ENCODE results near the gene OSBPL10.
"Not testable (repeated sequence)": the region's sequence is repeated elsewhere in the genome, so short reads cannot be mapped to it uniquely, and the experiment has no call there.

Gene OSBPL10

GRCh38 chr3:31882431-31882830 is 98.6 kb downstream of the OSBPL10 start:
- no peak for DNase-seq

GRCh38 chr3:31880482-31881078 is 100.5 kb downstream of the OSBPL10 start:
- no peak for DNase-seq

GRCh38 chr3:31880020-31880419 is 101.0 kb downstream of the OSBPL10 start:
- peak; percentile 8 to 34 for DNase-seq

DNA sequence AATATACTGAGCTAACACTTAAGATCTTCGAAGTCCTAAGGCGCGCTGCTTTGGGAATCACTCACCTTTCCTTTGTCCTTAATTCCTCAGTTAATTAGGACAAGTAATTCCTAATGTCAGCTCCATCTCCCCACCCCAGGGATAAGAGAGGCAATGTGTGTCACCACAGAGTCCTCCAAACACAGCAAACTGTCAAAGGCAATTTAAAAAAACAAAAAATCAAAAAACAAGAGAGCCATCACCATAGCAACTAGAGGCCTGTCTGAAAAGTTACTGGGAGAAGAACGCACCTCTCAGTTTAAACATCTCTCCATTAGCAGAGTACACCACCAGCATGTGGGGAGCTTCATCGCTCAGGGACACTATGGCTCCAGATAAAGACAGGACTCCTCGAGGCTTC is 101.7 kb downstream of the OSBPL10 start:
- no peak for DNase-seq

GRCh38 chr3:31878231-31878838 is 102.7 kb downstream of the OSBPL10 start:
- no peak for DNase-seq

GRCh38 chr3:31876331-31876730 is 104.7 kb downstream of the OSBPL10 start:
- DNase-seq, result no peak

GRCh38 chr3:31875437-31875836 is 105.6 kb downstream of the OSBPL10 start:
- DNase-seq, result no peak

DNA sequence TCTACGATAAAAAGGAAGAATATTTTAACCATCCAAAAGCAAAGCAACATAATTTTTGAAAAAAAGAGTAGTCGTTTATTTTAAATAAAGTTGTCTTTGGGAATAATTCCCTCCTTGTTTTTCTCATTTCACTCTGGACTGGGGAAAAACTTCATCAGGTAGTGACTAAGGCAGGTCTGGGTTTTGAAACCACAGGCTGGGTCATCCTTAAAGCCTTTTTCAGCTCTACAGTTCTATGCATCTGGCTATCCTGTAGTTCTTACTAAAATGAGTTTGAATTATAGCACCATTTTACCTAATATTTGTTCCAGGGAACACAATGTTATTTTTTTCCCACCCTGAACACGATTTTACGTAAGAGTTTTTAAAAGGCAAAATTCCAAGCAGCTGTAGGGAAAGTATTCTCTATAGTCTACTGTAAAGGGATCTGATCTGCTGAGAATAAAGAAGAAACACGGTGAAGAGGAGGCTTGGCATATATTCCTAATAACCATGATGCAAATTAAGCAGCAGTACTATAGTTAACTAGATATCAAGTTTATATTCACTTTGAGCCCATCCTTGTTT is 107.7 kb downstream of the OSBPL10 start:
- DNase-seq, result no peak

GRCh38 chr3:31871939-31872507 is 109.0 kb downstream of the OSBPL10 start:
- DNase-seq, result peak in 1 of 2 donors; percentile 1

- not testable (repeated sequence) for DNase-seq
These were observed 111.0 kb downstream of the OSBPL10 start for GRCh38 chr3:31870111-31870510.

DNA sequence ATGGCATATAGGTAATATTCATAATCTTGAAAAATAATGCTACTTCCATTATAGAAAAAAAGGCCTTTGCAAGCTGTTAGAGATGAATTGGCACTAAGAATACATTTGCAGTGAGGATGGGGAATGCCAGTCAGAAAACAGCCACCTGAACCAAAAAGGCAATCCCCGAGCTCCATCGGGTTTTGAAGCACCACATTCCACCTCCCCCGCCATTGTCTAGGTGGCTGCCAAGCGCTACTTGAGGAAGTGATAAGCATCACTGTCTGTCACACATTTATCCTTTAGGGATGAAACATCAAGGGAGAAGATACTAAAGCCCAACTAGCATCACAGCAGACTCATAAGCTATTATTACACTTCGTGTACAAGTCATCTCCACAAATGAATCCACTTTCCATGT is 112.8 kb downstream of the OSBPL10 start:
- DNase-seq, result no peak

- DNase-seq, result no peak
These were observed 118.3 kb downstream of the OSBPL10 start for GRCh38 chr3:31862666-31863279.

DNA sequence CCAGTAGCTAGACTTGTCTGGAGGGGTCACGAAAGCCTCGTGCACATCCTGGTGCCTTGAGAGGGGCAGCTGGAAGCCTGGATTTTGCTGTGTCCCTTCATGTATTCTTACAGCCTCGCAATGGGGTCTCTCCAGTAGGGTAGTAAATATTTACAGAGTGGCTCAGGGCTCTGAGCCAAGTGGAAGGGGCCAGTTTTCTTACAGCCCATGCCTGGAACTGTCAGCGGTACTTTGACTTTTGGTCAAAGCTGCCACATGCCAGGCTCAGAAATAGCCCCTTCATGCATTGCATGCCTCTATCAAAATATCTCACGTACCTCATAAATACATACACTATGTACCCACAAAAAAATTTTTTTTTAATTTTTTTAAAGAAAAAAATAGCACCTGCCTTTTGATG is 119.2 kb downstream of the OSBPL10 start:
- no peak for DNase-seq

GRCh38 chr3:31860642-31861041 is 120.4 kb downstream of the OSBPL10 start:
- not testable (repeated sequence) for DNase-seq

DNA sequence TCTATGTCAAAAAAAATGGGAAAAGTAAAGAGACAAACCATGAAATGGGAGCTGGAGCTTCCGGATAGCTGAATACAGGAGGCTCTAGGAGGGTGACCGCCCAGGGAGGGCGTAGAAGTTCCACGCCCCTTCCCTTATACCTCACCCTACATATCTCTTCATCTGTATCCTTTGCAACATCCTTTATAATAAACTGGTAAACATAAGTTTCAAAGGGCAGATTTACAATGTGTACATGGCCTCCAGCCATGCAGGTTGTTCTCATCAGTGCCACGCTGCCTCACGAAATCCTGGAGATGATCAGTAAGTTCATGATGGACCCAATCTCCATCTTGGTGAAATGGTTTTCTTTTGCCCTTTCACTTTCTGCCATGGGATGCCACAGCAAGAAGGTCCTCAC is 121.8 kb downstream of the OSBPL10 start:
- DNase-seq, result no peak

DNA sequence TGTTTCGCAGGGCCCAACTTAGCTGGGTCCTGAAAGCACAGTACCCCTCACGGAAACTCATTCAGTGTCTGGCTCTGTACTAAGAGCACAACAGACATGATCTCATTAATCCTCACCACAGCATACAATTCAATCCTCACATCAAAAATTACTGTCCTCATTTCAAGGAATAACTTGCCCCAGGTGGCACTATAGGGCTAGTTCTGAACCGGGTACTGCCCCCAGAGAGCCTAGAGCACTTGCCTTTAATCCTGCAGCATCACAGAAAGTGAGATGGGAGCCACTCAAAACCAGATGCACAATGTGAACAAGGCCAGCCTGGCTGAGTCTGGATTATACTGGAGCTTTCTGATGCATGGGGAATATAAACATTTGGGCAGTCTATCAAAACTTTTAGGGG is 122.6 kb downstream of the OSBPL10 start:
- DNase-seq, result no peak

GRCh38 chr3:31853580-31853979 is 127.5 kb downstream of the OSBPL10 start:
- DNase-seq, result no peak

GRCh38 chr3:31851278-31851677 is 129.8 kb downstream of the OSBPL10 start:
- no peak for DNase-seq

DNA sequence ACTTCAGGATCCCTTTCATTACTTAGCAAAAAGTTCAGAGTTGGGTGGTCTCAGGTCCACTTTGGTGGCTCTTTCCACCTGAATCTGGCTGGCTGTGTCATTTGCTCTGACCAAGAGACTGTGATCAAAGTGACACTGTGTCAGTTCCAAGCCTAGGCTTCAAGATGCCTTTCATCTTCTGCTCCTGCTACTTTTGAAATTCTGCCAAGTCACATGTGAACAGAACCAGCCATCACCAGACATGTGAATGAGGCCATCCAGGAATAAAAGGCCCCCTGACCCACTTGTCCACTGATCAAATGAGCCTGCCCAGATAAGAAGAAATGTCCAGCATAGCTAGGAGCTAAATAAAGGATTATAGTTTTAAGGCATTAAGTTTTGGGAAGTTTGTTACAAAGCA is 132.2 kb downstream of the OSBPL10 start:
- DNase-seq, result no peak

- DNase-seq, result no peak
These were observed 132.8 kb downstream of the OSBPL10 start for GRCh38 chr3:31848163-31848818.

- DNase-seq, result no peak
These were observed 133.3 kb downstream of the OSBPL10 start for GRCh38 chr3:31847760-31848159.

GRCh38 chr3:31841515-31841914 is 139.5 kb downstream of the OSBPL10 start:
- DNase-seq, result no peak

- DNase-seq, result no peak
These were observed 140.8 kb downstream of the OSBPL10 start for GRCh38 chr3:31840252-31840651.

Measured in inflammatory macrophage treated with lipopolysaccharide for 1 hour (primary cell).